ENCODE results near the gene SIN3B.

The SIN3B gene

GRCh38 chr19:16791942-16792341, 37.3 kb upstream of the SIN3B start:
- Histone ChIP-seq H3K36me3 (ENCODE audit: insufficient read depth, low read length) (no peaks in the 10 kb centered on the region), H3K4me3 (ENCODE audit: low read length, poor library complexity, severe bottlenecking) (no peak overlapping the region), H3K9me2 (replicated peaks; ENCODE audit: low read depth, low read length) (no peaks in the 10 kb centered on the region), H2AFZ (ENCODE audit: low read length) (no peak overlapping the region), H3K9me3 (ENCODE audit: insufficient read depth, low read depth, low read length) (peaks cover 16% of the 10 kb centered on the region; the same call in 1 of the 2 replicates), H3K79me2 (ENCODE audit: insufficient read depth, low read length) (no peaks in the 10 kb centered on the region), H3F3A (ENCODE audit: low read depth) (no peaks in the 10 kb centered on the region), H3K27me3 (ENCODE audit: insufficient read depth, low read length, poor library complexity, severe bottlenecking) (no peaks in the 10 kb centered on the region), H3K9ac (ENCODE audit: low read depth, low read length, poor library complexity, severe bottlenecking) (no peak overlapping the region), H4K20me1 (ENCODE audit: insufficient read depth, low read length, poor library complexity, severe bottlenecking) (no peaks in the 10 kb centered on the region), H3K4me2 (ENCODE audit: low read depth, low read length, poor library complexity, severe bottlenecking) (no peak overlapping the region), H3K4me1 (ENCODE audit: insufficient read depth, low read length, poor library complexity, severe bottlenecking) (no peaks in the 10 kb centered on the region)
- TF ChIP-seq EZH2phosphoT487 (IDR thresholded peaks at IDR 0.05; ENCODE audit: borderline replicate concordance) (no peak), CTCF (conservative IDR thresholded peaks at IDR 0.05; ENCODE audit: low read length) (no peak)

- Histone ChIP-seq H3K4me1 (ENCODE audit: insufficient read depth, low read length, poor library complexity, severe bottlenecking) (no peaks in the 10 kb centered on the region), H3K4me3 (ENCODE audit: low read length, poor library complexity, severe bottlenecking) (no peak overlapping the region), H3K9ac (ENCODE audit: low read depth, low read length, poor library complexity, severe bottlenecking) (no peak overlapping the region), H3K4me2 (ENCODE audit: low read depth, low read length, poor library complexity, severe bottlenecking) (no peak overlapping the region), H3K9me3 (ENCODE audit: insufficient read depth, low read depth, low read length) (peaks cover 10% of the 10 kb centered on the region; the same call in 1 of the 2 replicates), H2AFZ (ENCODE audit: low read length) (no peak overlapping the region), H3K27me3 (ENCODE audit: insufficient read depth, low read length, poor library complexity, severe bottlenecking) (no peaks in the 10 kb centered on the region), H3F3A (ENCODE audit: low read depth) (no peaks in the 10 kb centered on the region), H3K79me2 (ENCODE audit: insufficient read depth, low read length) (no peaks in the 10 kb centered on the region), H3K36me3 (ENCODE audit: insufficient read depth, low read length) (no peaks in the 10 kb centered on the region), H4K20me1 (ENCODE audit: insufficient read depth, low read length, poor library complexity, severe bottlenecking) (no peaks in the 10 kb centered on the region), H3K9me2 (replicated peaks; ENCODE audit: low read depth, low read length) (no peaks in the 10 kb centered on the region)
- TF ChIP-seq CTCF (conservative IDR thresholded peaks at IDR 0.05; ENCODE audit: low read length) (no peak), EZH2phosphoT487 (IDR thresholded peaks at IDR 0.05; ENCODE audit: borderline replicate concordance) (no peak)
Observed at GRCh38 chr19:16794456-16795441, 34.4 kb upstream of the SIN3B start.

GRCh38 chr19:16795731-16796130, 33.5 kb upstream of the SIN3B start:
- H3K4me1 ChIP-seq (ENCODE audit: insufficient read depth, low read length, poor library complexity, severe bottlenecking) = no peaks in the 10 kb centered on the region
- no peaks in the 10 kb centered on the region for H4K20me1 ChIP-seq (ENCODE audit: insufficient read depth, low read length, poor library complexity, severe bottlenecking)
- H3K36me3 ChIP-seq (ENCODE audit: insufficient read depth, low read length) = no peaks in the 10 kb centered on the region
- H3K79me2 ChIP-seq (ENCODE audit: insufficient read depth, low read length) = no peaks in the 10 kb centered on the region
- H3K27me3 ChIP-seq (ENCODE audit: insufficient read depth, low read length, poor library complexity, severe bottlenecking) = no peaks in the 10 kb centered on the region
- no peak overlapping the region for H3K4me2 ChIP-seq (ENCODE audit: low read depth, low read length, poor library complexity, severe bottlenecking)
- no peak overlapping the region for H3K4me3 ChIP-seq (ENCODE audit: low read length, poor library complexity, severe bottlenecking)
- no peak overlapping the region for H2AFZ ChIP-seq (ENCODE audit: low read length)
- no peaks in the 10 kb centered on the region for H3K9me2 ChIP-seq (replicated peaks; ENCODE audit: low read depth, low read length)
- TF ChIP-seq CTCF (conservative IDR thresholded peaks at IDR 0.05; ENCODE audit: low read length) = no peak
- TF ChIP-seq EZH2phosphoT487 (IDR thresholded peaks at IDR 0.05; ENCODE audit: borderline replicate concordance) = no peak
- H3F3A ChIP-seq (ENCODE audit: low read depth) = no peaks in the 10 kb centered on the region
- no peak overlapping the region for H3K9ac ChIP-seq (ENCODE audit: low read depth, low read length, poor library complexity, severe bottlenecking)
- peaks cover 6% of the 10 kb centered on the region; the same call in 1 of the 2 replicates for H3K9me3 ChIP-seq (ENCODE audit: insufficient read depth, low read depth, low read length)

All from Loucy (cell line).